NCI-H2171 (cell line): ENCODE measurements around the gene GRPEL1.
"Not testable (repeated sequence)": the region's sequence is repeated elsewhere in the genome, so short reads cannot be mapped to it uniquely, and the experiment has no call there.

ENCODE experiments used
- DNase-seq: peaks from one replicate; lab custom pipeline; 2025; lab: John Stamatoyannopoulos, UW

The GRPEL1 gene

DNA sequence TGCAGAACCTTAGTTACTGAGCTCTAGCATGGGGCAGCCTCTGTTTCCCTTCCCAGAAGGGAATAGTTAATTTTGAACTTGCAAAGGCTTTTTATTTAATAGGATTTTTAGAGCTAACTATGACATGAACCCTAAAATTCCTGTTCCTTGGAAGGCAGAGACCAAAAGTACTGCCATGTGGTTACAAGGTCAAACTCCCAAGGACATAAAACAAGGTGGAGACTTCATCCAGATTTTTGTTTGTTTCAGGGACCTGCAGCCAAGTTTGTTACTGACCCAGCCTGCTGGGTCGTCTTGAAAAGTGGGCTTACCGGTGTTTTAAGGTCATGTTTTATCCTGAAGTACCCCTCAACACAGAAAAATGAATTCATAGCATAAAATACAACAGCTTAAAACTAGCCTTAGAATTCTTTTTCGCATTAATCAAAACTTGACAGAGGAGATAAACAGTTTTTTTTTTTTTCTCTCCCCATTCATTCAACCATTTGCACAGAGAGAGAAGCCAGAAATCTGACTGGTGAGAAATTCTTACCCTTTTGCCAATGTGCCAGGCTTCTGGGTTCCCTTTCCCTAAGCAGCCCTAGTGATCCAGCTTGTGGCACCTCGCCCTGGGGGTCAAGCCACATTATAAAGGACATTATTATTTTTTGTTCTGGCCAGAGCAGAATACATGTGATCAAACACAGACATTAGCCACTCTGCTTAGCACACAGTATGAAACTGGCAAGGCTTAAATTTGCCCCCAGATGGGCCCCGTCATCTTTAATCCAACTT lies 21.5 kb upstream of the GRPEL1 start:
- DNase-seq: no peak

GRCh38 chr4:7087036-7087435 lies 19.2 kb upstream of the GRPEL1 start:
- no peak for DNase-seq

GRCh38 chr4:7086384-7086783 lies 18.5 kb upstream of the GRPEL1 start:
- no peak for DNase-seq

DNA sequence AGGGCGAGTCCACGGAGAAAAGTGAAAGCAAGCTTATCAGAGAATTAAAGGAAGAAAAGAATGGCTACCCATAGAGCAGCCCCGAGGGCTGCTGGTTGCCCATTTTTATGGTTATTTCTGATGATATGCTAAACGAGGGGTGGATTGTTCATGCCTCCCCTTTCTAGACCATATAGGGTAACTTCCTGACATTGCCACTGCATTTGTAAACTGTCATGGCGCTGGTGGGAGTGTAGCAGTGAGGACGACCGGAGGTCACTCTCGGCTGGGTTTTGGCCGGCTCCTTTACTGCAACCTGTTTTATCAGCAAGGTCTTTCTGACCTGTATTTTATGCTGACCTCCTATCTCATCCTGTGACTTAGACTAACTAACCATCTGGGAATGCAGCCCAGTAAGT lies 16.7 kb upstream of the GRPEL1 start:
- DNase-seq: not testable (repeated sequence)

DNA sequence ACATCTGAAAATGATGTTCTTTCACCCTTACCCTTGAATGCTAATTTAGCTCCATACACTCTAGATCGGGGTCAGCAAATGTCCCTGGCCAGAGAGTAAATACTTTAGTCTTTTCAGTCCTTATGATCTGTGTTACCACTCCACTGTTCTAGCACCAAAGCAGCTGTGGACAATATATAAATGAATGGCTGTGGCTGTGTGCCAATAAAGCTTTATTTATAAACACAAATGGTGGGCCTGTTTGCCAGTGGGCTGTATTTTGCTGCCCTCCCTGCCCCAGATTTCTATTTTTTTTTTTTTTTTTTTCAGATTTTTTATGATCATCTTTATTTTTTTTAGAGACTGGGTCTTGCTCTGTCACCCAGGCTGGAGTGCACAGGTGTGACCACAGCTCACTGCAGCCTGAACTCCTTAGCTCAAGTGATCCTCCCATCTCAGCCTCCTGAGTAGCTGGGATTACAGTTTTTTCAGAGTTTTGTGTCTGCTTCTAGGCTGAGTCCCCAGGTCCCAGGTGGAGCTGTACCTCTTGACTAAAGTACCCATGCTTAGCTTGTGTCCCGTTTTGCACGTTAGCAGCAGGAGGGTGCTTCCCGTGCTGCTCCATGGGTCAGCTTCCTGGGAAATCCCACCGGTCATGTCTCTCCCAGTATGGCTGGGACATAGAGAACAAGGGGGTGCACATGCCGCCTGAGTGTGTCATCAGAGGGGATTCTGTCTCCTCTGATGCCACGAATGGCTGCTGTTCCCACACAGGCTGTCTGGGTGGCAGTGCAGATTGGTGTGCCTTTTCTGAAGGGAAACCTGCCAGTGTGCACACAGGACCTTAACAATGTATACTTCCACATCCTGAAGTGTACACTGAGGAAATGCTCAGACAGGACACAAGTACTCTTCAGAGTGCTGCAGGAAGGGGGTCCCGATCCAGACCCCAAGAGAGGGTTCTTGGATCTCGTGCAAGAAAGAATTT lies 16.0 kb upstream of the GRPEL1 start:
- no peak for DNase-seq

GRCh38 chr4:7079909-7080308 lies 12.0 kb upstream of the GRPEL1 start:
- not testable (repeated sequence) for DNase-seq

- not testable (repeated sequence) for DNase-seq
Measured at GRCh38 chr4:7079483-7079882, 11.6 kb upstream of the GRPEL1 start.

GRCh38 chr4:7078025-7078424 lies 10.2 kb upstream of the GRPEL1 start:
- no peak for DNase-seq

DNA sequence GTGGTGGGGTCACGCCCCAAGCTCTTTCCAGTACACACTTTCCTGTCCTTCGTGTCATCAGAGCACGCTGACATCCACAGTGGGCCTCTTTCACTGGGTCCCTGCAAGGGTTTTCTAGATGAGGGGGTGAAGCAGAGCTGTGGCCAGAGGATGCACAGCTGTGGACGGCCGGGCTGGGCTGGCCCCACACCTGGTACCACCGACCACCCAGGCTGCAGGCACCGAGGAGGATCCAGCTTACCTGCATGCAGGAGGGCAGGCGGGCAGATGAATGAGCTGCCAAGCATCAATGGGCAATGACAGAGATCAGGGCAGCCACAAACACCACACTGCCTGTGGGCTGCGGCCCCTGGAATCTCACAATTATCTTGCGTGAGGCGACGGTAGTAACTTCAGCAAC lies 9.5 kb upstream of the GRPEL1 start:
- no peak for DNase-seq

- no peak for DNase-seq
Measured at GRCh38 chr4:7076696-7077082, 8.8 kb upstream of the GRPEL1 start.

DNA sequence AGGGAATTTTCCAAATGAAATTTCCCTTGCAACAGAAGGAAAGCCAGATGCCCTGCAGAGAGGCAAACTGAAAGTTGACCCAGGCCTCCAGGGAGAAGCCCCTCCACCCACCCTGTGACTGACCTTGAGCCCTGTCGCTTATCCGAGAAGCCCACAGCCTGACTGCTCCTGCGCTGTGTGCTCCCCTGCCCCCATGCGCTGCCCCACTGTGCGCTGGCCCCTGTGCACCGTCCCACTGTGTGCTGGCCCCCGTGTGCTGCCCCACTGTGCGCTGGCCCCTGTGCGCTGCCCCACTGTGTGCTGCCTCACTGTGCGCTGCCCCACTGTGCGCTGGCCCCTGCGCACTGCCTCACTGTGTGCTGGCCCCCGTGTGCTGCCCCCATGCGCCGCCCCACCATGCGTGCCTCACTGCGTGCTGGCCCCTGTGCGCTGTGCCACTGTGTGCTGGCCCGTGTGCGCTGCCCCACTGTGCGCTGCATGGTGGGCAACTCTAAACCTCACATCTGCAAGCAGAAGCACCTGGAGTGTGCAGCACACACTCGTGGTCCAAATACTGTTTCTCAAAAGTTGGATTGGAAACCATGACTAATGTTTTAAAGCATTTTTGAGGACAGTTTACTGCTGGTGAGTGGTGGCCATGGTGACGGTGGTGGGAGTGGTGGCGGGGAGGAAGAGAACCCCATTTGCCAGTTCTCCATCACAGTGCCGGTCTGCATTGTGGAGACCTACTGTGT lies 8.3 kb upstream of the GRPEL1 start:
- DNase-seq: no peak

DNA sequence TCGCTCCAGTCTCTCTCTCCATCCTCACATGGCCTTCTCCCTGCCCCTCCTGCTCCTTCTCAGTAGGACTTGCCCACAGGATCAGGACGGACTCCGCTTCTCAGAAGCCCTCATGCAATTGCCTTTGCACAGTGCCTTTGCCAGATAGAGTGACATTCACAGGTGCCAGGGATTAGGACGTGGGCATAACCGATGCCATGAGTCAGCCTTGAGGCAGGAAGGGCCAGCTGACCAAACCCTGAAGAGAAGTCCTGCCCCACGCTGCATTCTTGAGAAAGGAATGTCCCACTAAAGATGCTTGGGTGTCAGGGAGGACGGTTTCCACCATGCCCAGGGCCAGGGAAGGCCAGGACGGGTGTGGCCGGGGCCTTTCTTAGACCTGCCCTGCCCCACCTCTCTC lies 6.6 kb upstream of the GRPEL1 start:
- no peak for DNase-seq

DNA sequence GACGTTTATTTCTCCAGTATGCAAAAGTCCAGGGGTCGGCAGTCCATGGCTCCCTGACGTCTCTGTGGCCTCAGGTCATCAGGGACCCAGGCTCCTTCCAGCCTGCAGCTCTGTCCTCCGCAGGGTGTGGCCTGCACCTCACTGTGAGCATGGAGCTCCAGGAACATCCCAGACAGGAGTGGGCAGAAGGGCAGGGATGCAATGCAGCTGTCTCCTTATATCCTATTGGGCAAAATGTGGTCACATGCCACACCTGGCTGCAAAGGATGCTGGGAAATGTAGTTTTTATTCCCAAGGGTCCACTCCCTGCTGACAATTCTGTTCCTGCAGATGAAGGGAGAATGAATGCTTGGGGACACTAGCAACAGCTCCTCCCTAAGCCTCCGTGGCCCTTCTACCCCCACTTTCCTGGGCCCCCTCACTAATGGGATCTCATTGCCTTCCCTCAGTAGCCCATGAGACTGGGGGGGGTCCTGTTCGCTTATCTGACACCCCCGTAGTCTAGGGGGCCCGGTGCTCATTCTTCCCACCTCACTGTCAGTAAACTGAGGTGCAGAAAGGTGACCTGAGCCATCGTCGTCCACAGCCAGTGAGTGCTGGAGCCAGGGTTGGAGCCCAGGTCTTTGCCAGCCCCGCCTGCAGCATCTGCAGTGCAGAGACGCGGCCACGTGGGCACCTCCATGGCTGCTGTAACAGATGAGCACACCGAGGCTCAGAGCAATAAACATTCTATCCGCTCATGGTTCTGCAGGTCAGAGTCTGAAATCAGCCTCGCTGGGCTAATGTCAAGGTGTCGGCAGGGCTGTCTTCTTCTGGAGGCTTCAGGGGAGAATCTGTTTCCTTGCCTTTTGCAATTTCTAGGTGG lies 5.9 kb upstream of the GRPEL1 start:
- DNase-seq: peak; percentile 47

- no peak for DNase-seq
Measured at GRCh38 chr4:7073059-7073458, 5.2 kb upstream of the GRPEL1 start.

DNA sequence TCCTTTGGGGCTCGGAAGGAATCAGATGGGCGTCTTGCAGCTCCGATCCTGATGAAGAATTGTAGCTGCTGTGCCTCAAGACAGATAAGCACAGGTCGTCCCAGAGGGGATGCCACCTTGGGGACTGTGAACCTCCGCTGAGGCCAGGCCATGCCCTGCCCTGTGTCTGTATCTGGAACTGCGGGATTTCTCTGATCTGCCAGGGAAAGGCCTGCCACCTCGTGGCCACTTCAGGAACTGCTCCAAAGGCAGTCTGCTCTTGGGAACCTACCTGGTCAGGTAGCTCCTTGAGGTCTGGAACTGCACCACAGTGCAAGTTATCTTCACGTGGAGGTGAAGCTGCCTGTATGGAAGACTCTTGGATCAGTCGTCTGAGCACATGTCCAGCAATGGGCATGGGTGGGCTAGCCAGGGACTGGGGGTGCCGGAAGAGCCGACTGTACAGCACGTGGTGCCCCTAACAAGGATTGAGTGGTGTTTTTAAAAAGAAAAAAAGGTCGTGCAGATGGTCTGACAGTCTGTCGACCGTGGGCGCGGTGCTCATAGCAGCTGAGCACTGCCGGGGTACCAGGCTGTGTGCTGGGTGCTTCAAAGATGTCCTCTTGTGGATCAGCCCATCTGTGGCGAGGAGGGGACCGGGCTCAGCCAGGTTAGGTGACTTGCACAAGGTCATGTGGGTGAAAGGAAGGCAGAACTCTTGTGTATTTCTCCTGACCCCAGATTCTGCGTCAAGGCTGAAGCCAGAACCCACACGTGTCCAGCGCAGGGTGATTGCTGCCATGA lies 3.1 kb upstream of the GRPEL1 start:
- DNase-seq: peak; percentile 51

DNA sequence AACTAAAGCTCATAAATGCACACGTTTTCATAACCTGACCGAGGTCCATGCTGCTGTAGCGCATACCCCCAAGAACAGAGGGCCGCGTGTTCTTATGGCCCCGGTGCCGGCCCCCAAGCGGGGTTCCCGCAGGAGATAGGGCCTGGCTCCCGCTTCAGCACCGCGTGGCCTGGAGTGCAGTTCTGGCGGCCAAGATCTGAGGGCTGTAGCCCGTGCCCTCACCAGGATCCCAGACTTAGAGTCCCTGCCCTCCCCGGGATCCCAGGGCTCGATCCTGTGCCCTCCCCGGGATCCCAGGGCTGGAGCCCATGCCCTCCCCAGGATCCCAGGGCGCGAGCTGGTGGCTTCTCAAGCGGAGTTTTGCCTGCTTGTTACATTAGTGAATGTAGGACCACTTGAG lies 1.0 kb upstream of the GRPEL1 start:
- DNase-seq: no peak

DNA sequence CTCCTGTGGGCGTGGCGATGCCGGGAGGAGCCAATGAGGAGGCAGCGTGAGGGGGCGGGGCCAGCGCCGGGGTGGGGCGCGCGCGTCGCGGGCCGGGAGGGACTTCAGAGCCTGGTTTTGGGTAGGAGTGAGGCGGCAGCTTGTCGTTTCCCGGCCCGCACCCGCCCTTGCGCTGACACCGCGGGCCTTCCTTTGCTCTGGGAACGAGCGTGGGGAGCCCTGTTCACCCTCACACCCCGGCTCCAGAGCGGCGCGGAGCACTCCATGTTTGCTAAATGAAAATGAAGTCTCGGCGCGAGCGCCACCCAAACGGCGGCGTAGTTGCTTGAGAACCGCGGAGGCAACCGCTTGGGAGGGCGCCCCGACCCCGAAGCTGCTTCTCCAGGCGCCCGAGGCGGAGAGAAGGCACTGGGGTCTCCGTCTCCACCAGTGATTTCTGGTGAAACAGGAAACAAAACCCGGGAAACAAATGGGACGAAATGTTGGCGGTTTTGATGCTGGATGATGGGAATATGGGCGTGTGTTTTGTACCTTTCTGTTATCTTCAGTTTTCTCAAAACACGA lies 497 bp upstream of the GRPEL1 start:
- no peak for DNase-seq

DNA sequence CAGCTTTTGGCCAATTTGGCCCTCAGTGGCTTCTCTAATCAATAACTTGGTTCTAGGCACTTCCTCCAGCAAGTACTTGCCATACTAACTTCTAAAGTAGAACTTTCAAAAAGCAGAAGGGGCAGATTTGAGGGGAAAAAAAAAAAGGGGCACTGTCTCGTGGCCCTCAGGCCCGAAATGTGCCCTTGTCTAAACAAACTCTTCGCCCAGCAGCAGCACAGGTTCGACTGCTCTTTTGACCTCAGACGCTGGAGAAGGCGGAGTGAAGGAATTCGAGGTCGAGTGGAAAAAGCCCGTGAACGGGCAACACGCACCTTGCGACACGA lies 775 bp downstream of the GRPEL1 start:
- DNase-seq: no peak

DNA sequence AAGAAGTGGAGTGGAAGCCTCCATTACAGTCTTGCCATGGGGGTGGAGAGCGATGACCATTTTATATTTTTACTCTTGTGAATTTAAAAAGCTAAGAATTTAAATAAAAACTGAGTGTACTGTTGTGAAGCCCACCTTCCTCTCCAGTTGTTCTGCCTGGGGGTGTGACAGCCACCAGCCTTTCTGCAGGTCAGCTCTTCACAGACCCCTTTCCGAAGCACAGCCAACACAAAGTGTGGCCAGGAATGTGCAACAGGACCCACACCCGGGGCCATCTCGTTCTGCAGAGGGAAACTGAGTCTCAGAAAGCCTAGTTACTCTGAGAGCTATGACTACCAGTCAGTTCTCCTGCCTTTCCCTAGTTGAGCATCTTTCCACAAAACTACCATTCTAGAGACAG lies 1.4 kb downstream of the GRPEL1 start:
- no peak for DNase-seq

DNA sequence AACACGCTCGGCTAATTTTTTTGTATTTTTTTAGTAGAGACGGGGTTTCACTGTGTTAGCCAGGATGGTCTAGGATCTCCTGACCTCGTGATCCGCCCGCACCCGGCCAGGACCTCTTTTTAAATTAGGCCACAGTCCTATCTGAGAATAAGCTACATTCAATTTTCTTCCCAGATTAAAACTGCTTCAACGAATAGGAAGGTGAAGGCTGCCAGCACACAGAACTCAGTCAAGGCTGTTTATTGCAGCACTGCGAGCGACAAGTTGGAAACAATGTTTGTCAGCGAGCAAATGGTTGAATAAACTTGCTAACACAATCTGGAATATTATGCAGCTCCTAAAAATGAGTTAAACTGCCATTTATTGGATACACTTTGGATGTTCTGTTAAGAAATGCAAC lies 1.9 kb downstream of the GRPEL1 start:
- no peak for DNase-seq

DNA sequence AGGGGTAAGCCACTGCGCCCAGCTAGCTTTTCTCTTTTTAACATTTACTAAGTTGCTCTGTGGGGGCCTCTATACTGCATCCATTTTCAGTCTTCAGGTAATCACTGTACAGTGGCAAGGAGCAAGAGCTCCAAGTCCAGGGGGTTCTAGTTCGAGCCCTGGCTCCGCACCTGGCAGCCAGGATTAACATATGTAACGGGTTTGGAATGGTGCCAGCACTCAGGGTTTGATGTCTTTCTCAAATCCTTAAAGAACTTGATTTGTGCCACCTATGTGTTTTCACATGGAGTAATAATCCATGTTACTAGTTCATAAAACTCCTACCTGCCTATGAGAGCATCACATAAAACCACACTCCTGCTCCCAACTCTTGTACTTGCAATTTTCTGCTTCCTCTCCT lies 4.5 kb downstream of the GRPEL1 start:
- no peak for DNase-seq
